Measurements from ENCODE around the gene CCAR1.
A peak's percentile ranks its signal among the peaks of the same experiment; 100 is the strongest.
"Not testable (repeated sequence)": the region's sequence is repeated elsewhere in the genome, so short reads cannot be mapped to it uniquely, and the experiment has no call there.

Gene CCAR1

GRCh38 chr10:68756766-68757165 is 35.7 kb downstream of the CCAR1 start:
- no peak for DNase-seq (ENCODE audit: low spot score)

GRCh38 chr10:68759223-68759863 is 38.3 kb downstream of the CCAR1 start:
- no peak for DNase-seq (ENCODE audit: low spot score)

- no peak for DNase-seq (ENCODE audit: low spot score)
Measured at GRCh38 chr10:68759967-68760366, 38.9 kb downstream of the CCAR1 start.

- DNase-seq (ENCODE audit: low spot score), result not testable (repeated sequence)
Measured at GRCh38 chr10:68767407-68767806, 46.4 kb downstream of the CCAR1 start.

- no peak for DNase-seq (ENCODE audit: low spot score)
Measured at GRCh38 chr10:68781613-68782574, 60.9 kb downstream of the CCAR1 start.

GRCh38 chr10:68784476-68784875 is 63.4 kb downstream of the CCAR1 start:
- DNase-seq (ENCODE audit: low spot score), result no peak

GRCh38 chr10:68787813-68788212 is 66.8 kb downstream of the CCAR1 start:
- no peak for DNase-seq (ENCODE audit: low spot score)

- DNase-seq (ENCODE audit: low spot score), result no peak
Measured at GRCh38 chr10:68790476-68790875, 69.4 kb downstream of the CCAR1 start.

GRCh38 chr10:68792115-68792514 is 71.1 kb downstream of the CCAR1 start:
- no peak for DNase-seq (ENCODE audit: low spot score)

- DNase-seq (ENCODE audit: low spot score), result no peak
Measured at GRCh38 chr10:68795886-68796532, 75.0 kb downstream of the CCAR1 start.

GRCh38 chr10:68796605-68797004 is 75.6 kb downstream of the CCAR1 start:
- DNase-seq (ENCODE audit: low spot score), result no peak

- no peak for DNase-seq (ENCODE audit: low spot score)
Measured at GRCh38 chr10:68800211-68800610, 79.2 kb downstream of the CCAR1 start.

GRCh38 chr10:68804692-68805091 is 83.7 kb downstream of the CCAR1 start:
- DNase-seq (ENCODE audit: low spot score), result no peak

GRCh38 chr10:68810830-68811229 is 89.8 kb downstream of the CCAR1 start:
- DNase-seq (ENCODE audit: low spot score), result not testable (repeated sequence)

- DNase-seq (ENCODE audit: low spot score), result no peak
Measured at GRCh38 chr10:68811314-68812009, 90.4 kb downstream of the CCAR1 start.

GRCh38 chr10:68812420-68812819 is 91.4 kb downstream of the CCAR1 start:
- no peak for DNase-seq (ENCODE audit: low spot score)

- DNase-seq (ENCODE audit: low spot score), result no peak
Measured at GRCh38 chr10:68813559-68813958, 92.5 kb downstream of the CCAR1 start.

- DNase-seq (ENCODE audit: low spot score), result no peak
Measured at GRCh38 chr10:68816796-68817412, 95.9 kb downstream of the CCAR1 start.

- not testable (repeated sequence) for DNase-seq (ENCODE audit: low spot score)
Measured at GRCh38 chr10:68820359-68820758, 99.3 kb downstream of the CCAR1 start.

- not testable (repeated sequence) for DNase-seq (ENCODE audit: low spot score)
Measured at GRCh38 chr10:68822626-68823025, 101.6 kb downstream of the CCAR1 start.

- peak; percentile 82 for DNase-seq (ENCODE audit: low spot score)
Measured at GRCh38 chr10:68826764-68827591, 105.9 kb downstream of the CCAR1 start, which contains the start of gene STOX1. Gene STOX1, plus strand, starts transcription at chr10:68827531. Its CDS starts 93 bp downstream, at chr10:68827624.
